Measurements from ENCODE around the gene PNCK.
"Not testable (repeated sequence)": the region's sequence is repeated elsewhere in the genome, so short reads cannot be mapped to it uniquely, and the experiment has no call there.

The PNCK gene

GRCh38 chrX:153699784-153700371, 26.3 kb upstream of the PNCK start:
- not testable (repeated sequence) for H3K9me3 ChIP-seq (ENCODE audit: control insufficient read depth in 2 of 2, low read length in 2 of 2); H3K4me3 ChIP-seq (ENCODE audit: low read length in 2 of 2); H3K27me3 ChIP-seq (ENCODE audit: control insufficient read depth in 2 of 2, insufficient read depth in 2 of 2, low read length in 2 of 2); H3K36me3 ChIP-seq (ENCODE audit: control insufficient read depth in 2 of 2, insufficient read depth in 2 of 2, low read length in 2 of 2)
- H3K9ac ChIP-seq (ENCODE audit: low read depth in 1 of 2, low read length in 2 of 2), result peak overlapping the region in 1 of 2 donors; percentile 80
- peak overlapping the region; percentile 91 to 95 for H3K27ac ChIP-seq (ENCODE audit: low read depth in 2 of 2, low read length in 2 of 2)
- peaks cover 24 to 43% of the 10 kb centered on the region in 2 donors for H3K4me1 ChIP-seq (ENCODE audit: control insufficient read depth in 2 of 2, insufficient read depth in 2 of 2, low read length in 2 of 2)

DNA sequence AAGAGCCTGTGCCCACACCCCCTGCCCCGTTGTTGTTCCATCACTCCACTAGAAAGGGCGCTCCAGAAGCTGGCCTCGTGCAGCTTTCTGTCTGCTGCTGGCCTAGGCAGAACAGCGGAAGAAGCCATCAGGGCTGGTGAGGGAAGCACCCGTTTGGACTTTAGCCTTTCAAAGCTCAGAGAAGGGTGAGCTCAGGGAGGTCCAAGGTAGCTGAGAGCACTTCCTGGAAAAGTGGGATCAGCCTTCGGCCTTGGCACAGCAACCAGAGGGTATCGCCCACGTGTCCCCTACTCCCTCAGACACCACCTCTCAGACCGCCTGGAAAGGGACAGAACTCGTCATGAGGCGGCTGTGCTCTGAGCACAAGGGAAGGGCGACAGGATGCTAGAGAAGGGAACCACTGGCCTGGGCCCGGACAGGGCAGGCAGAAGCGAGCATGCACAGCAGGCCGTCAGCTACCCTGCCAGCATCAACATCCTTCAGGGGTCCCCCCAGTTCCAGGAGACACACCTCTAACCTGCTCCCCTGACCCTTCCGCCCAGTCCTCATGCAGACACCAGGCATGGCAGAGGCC, 25.7 kb upstream of the PNCK start:
- peaks cover 24 to 43% of the 10 kb centered on the region in 2 donors for H3K4me1 ChIP-seq (ENCODE audit: control insufficient read depth in 2 of 2, insufficient read depth in 2 of 2, low read length in 2 of 2)
- H3K9me3 ChIP-seq (ENCODE audit: control insufficient read depth in 2 of 2, low read length in 2 of 2); H3K36me3 ChIP-seq (ENCODE audit: control insufficient read depth in 2 of 2, insufficient read depth in 2 of 2, low read length in 2 of 2); H3K27me3 ChIP-seq (ENCODE audit: control insufficient read depth in 2 of 2, insufficient read depth in 2 of 2, low read length in 2 of 2); H3K4me3 ChIP-seq (ENCODE audit: low read length in 2 of 2): not testable (repeated sequence)
- peak overlapping the region in 1 of 2 donors; percentile 80 for H3K9ac ChIP-seq (ENCODE audit: low read depth in 1 of 2, low read length in 2 of 2)
- H3K27ac ChIP-seq (ENCODE audit: low read depth in 2 of 2, low read length in 2 of 2), result peak overlapping the region; percentile 91 to 95

- Histone ChIP-seq H3K4me1 (ENCODE audit: control insufficient read depth in 2 of 2, insufficient read depth in 2 of 2, low read length in 2 of 2) (peaks cover 20 to 38% of the 10 kb centered on the region in 2 donors), H3K36me3 (ENCODE audit: control insufficient read depth in 2 of 2, insufficient read depth in 2 of 2, low read length in 2 of 2) (peaks cover 3 to 5% of the 10 kb centered on the region in 2 donors), H3K9ac (ENCODE audit: low read depth in 1 of 2, low read length in 2 of 2) (peak overlapping the region in 1 of 2 donors; percentile 80), H3K27me3 (ENCODE audit: control insufficient read depth in 2 of 2, insufficient read depth in 2 of 2, low read length in 2 of 2) (no peaks in the 10 kb centered on the region), H3K9me3 (ENCODE audit: control insufficient read depth in 2 of 2, low read length in 2 of 2) (no peaks in the 10 kb centered on the region), H3K4me3 (ENCODE audit: low read length in 2 of 2) (no peak overlapping the region), H3K27ac (ENCODE audit: low read depth in 2 of 2, low read length in 2 of 2) (peak overlapping the region; percentile 61 to 95)
Observed at GRCh38 chrX:153697924-153698865, 24.6 kb upstream of the PNCK start.

DNA sequence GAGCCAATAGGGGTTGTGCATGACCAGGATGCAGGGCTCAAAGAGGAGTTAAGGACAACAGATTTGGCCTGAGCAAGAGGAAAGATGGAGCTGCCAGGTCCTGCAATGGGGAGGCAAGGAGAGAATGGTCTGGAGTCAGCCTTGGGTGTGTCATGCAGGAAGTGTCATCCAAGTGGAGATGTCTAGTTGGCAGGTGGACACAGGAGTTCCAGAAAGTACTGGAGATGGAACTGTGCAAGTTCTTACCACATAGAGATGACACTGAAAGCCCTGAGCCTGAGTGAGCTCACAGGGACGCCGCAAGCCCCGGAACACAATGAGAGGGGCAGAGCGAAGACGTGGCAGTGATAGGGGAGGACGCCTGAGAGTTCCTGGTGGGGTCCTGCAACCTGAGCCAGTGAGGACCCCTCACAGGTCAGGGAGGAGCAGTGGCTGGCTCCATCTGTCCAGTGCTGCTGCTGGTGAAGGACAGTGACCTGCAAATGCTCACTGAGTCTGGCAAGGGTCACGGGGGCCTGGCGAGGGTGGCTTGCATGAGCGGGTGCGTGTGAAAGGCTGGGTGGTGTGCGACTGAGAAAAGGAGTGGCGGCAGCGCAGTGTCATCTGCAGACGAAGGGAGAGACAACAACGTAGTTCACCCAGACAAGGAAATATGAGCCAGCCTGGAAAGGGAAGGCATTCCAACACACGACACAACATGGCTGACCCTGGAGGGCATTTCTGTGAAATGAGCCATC, 23.5 kb upstream of the PNCK start:
- not testable (repeated sequence) for H3K9ac ChIP-seq (ENCODE audit: low read depth in 1 of 2, low read length in 2 of 2); H3K36me3 ChIP-seq (ENCODE audit: control insufficient read depth in 2 of 2, insufficient read depth in 2 of 2, low read length in 2 of 2); H3K9me3 ChIP-seq (ENCODE audit: control insufficient read depth in 2 of 2, low read length in 2 of 2); H3K27me3 ChIP-seq (ENCODE audit: control insufficient read depth in 2 of 2, insufficient read depth in 2 of 2, low read length in 2 of 2); H3K4me3 ChIP-seq (ENCODE audit: low read length in 2 of 2)
- peaks cover 15 to 31% of the 10 kb centered on the region in 2 donors for H3K4me1 ChIP-seq (ENCODE audit: control insufficient read depth in 2 of 2, insufficient read depth in 2 of 2, low read length in 2 of 2)
- H3K27ac ChIP-seq (ENCODE audit: low read depth in 2 of 2, low read length in 2 of 2), result peak overlapping the region in 1 of 2 donors; percentile 95

- not testable (repeated sequence) for H3K27ac ChIP-seq (ENCODE audit: low read depth in 2 of 2, low read length in 2 of 2); H3K36me3 ChIP-seq (ENCODE audit: control insufficient read depth in 2 of 2, insufficient read depth in 2 of 2, low read length in 2 of 2); H3K27me3 ChIP-seq (ENCODE audit: control insufficient read depth in 2 of 2, insufficient read depth in 2 of 2, low read length in 2 of 2); H3K9me3 ChIP-seq (ENCODE audit: control insufficient read depth in 2 of 2, low read length in 2 of 2); H3K9ac ChIP-seq (ENCODE audit: low read depth in 1 of 2, low read length in 2 of 2); H3K4me3 ChIP-seq (ENCODE audit: low read length in 2 of 2)
- peaks cover 12 to 30% of the 10 kb centered on the region in 2 donors for H3K4me1 ChIP-seq (ENCODE audit: control insufficient read depth in 2 of 2, insufficient read depth in 2 of 2, low read length in 2 of 2)
Observed at GRCh38 chrX:153696538-153696937, 22.9 kb upstream of the PNCK start.

DNA sequence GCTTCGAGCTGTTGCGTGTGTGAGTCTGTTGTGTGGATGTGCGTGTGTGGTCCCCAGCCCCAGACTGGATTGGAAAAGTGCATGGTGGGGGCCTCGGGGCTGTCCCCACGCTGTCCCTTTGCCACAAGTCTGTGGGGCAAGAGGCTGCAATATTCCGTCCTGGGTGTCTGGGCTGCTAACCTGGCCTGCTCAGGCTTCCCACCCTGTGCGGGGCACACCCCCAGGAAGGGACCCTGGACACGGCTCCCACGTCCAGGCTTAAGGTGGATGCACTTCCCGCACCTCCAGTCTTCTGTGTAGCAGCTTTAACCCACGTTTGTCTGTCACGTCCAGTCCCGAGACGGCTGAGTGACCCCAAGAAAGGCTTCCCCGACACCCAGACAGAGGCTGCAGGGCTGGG, 22.5 kb upstream of the PNCK start:
- H3K36me3 ChIP-seq (ENCODE audit: control insufficient read depth in 2 of 2, insufficient read depth in 2 of 2, low read length in 2 of 2), result no peaks in the 10 kb centered on the region
- H3K27ac ChIP-seq (ENCODE audit: low read depth in 2 of 2, low read length in 2 of 2), result no peak overlapping the region
- peaks cover 12 to 26% of the 10 kb centered on the region in 2 donors for H3K4me1 ChIP-seq (ENCODE audit: control insufficient read depth in 2 of 2, insufficient read depth in 2 of 2, low read length in 2 of 2)
- H3K4me3 ChIP-seq (ENCODE audit: low read length in 2 of 2), result no peak overlapping the region
- H3K27me3 ChIP-seq (ENCODE audit: control insufficient read depth in 2 of 2, insufficient read depth in 2 of 2, low read length in 2 of 2), result no peaks in the 10 kb centered on the region
- no peaks in the 10 kb centered on the region for H3K9me3 ChIP-seq (ENCODE audit: control insufficient read depth in 2 of 2, low read length in 2 of 2)
- H3K9ac ChIP-seq (ENCODE audit: low read depth in 1 of 2, low read length in 2 of 2), result no peak overlapping the region

GRCh38 chrX:153694687-153695270, 21.2 kb upstream of the PNCK start:
- H3K36me3 ChIP-seq (ENCODE audit: control insufficient read depth in 2 of 2, insufficient read depth in 2 of 2, low read length in 2 of 2), result no peaks in the 10 kb centered on the region
- no peaks in the 10 kb centered on the region for H3K9me3 ChIP-seq (ENCODE audit: control insufficient read depth in 2 of 2, low read length in 2 of 2)
- no peak overlapping the region for H3K4me3 ChIP-seq (ENCODE audit: low read length in 2 of 2)
- peaks cover 9 to 18% of the 10 kb centered on the region in 2 donors for H3K4me1 ChIP-seq (ENCODE audit: control insufficient read depth in 2 of 2, insufficient read depth in 2 of 2, low read length in 2 of 2)
- H3K27me3 ChIP-seq (ENCODE audit: control insufficient read depth in 2 of 2, insufficient read depth in 2 of 2, low read length in 2 of 2), result no peaks in the 10 kb centered on the region
- H3K9ac ChIP-seq (ENCODE audit: low read depth in 1 of 2, low read length in 2 of 2), result peak overlapping the region in 1 of 2 donors; percentile 39
- peak overlapping the region in 1 of 2 donors; percentile 67 for H3K27ac ChIP-seq (ENCODE audit: low read depth in 2 of 2, low read length in 2 of 2)

GRCh38 chrX:153694256-153694655, 20.6 kb upstream of the PNCK start:
- not testable (repeated sequence) for H3K9ac ChIP-seq (ENCODE audit: low read depth in 1 of 2, low read length in 2 of 2); H3K9me3 ChIP-seq (ENCODE audit: control insufficient read depth in 2 of 2, low read length in 2 of 2); H3K4me3 ChIP-seq (ENCODE audit: low read length in 2 of 2); H3K36me3 ChIP-seq (ENCODE audit: control insufficient read depth in 2 of 2, insufficient read depth in 2 of 2, low read length in 2 of 2); H3K27me3 ChIP-seq (ENCODE audit: control insufficient read depth in 2 of 2, insufficient read depth in 2 of 2, low read length in 2 of 2); H3K27ac ChIP-seq (ENCODE audit: low read depth in 2 of 2, low read length in 2 of 2)
- H3K4me1 ChIP-seq (ENCODE audit: control insufficient read depth in 2 of 2, insufficient read depth in 2 of 2, low read length in 2 of 2), result peaks cover 4 to 14% of the 10 kb centered on the region in 2 donors

- H3K4me3 ChIP-seq (ENCODE audit: low read length in 2 of 2), result no peak overlapping the region
- no peaks in the 10 kb centered on the region for H3K9me3 ChIP-seq (ENCODE audit: control insufficient read depth in 2 of 2, low read length in 2 of 2)
- no peak overlapping the region for H3K9ac ChIP-seq (ENCODE audit: low read depth in 1 of 2, low read length in 2 of 2)
- H3K4me1 ChIP-seq (ENCODE audit: control insufficient read depth in 2 of 2, insufficient read depth in 2 of 2, low read length in 2 of 2), result peaks cover under 1 to 7% of the 10 kb centered on the region in 2 donors
- no peaks in the 10 kb centered on the region for H3K36me3 ChIP-seq (ENCODE audit: control insufficient read depth in 2 of 2, insufficient read depth in 2 of 2, low read length in 2 of 2)
- H3K27ac ChIP-seq (ENCODE audit: low read depth in 2 of 2, low read length in 2 of 2), result peak overlapping the region in 1 of 2 donors; percentile 6
- no peaks in the 10 kb centered on the region for H3K27me3 ChIP-seq (ENCODE audit: control insufficient read depth in 2 of 2, insufficient read depth in 2 of 2, low read length in 2 of 2)
Observed at GRCh38 chrX:153693216-153694086, 19.8 kb upstream of the PNCK start.

Data from mucosa of rectum (tissue), 2 donors.